Gastrocnemius medialis (tissue), 4 donors: Measurements from ENCODE around the gene TBX1. TPM values are rescaled to one million over a fixed set of nuclear protein-coding genes. Genes with fewer than 3 reads are reported as not detected.

ENCODE experiments used
- ATAC-seq, 2 donors: fragments of 150-250 bp; one replicate each; pipeline ENCODE4 v1.9.1; 2016
- DNase-seq, 2 donors: peaks; one replicate each; pipeline ENCODE4 v3.0.0-alpha.2; 2019
- H3K27ac ChIP-seq, 4 donors: fragments of 200-600 bp; sonication (generic); 1 replicate in 1 of 4; 2 replicates in 3 of 4; pipeline ENCODE4 v1.5.1; 2016 to 2018; ENCODE audit warnings: mild to moderate bottlenecking in 2 of 4, moderate library complexity in 1 of 4
- H3K27me3 ChIP-seq, 3 donors: fragments of 200-600 bp; sonication (generic) in 2 of 3; 1 replicate in 1 of 3; 2 replicates in 2 of 3; pipeline versions ENCODE4 v1.5.1 to v1.6.0; 2016 to 2019; ENCODE audit warnings: mild to moderate bottlenecking in 1 of 3, moderate library complexity in 1 of 3
- H3K36me3 ChIP-seq, 2 donors: fragments of 200-600 bp; sonication (generic) in 1 of 2; one replicate each; pipeline ENCODE4 v1.5.1; 2017 to 2018
- H3K4me1 ChIP-seq, 2 donors: fragments of 200-600 bp; sonication (generic) in 1 of 2; one replicate each; pipeline ENCODE4 v1.5.1; 2016 to 2017; ENCODE audit warnings: mild to moderate bottlenecking in 2 of 2
- H3K4me3 ChIP-seq, 4 donors: fragments of 200-600 bp; sonication (generic) in 3 of 4; 1 replicate in 1 of 4; 2 replicates in 3 of 4; pipeline ENCODE4 v1.5.1; 2016 to 2019; ENCODE audit warnings: mild to moderate bottlenecking in 2 of 4
- H3K9me3 ChIP-seq, 3 donors: fragments of 200-600 bp; sonication (generic) in 2 of 3; 1 replicate in 1 of 3; 2 replicates in 2 of 3; pipeline ENCODE4 v1.5.1; 2016 to 2019
- CTCF ChIP-seq, 5 experiments: fragments of 450-650 bp in 3 of 5; fragments of 200-600 bp in 2 of 5; sonication (generic) in 2 of 5; IDR thresholded peaks in 4 of 5; conservative IDR thresholded peaks in 1 of 5; 1 replicate in 4 of 5; 2 replicates in 1 of 5; pipeline ENCODE4 v1.5.1; 2016 to 2019; ENCODE audit warnings: antibody characterized with exemption in 5 of 5, mild to moderate bottlenecking in 3 of 5, moderate library complexity in 3 of 5
- POLR2A ChIP-seq, 2 donors: fragments of 450-650 bp; IDR thresholded peaks; one replicate each; pipeline ENCODE4 v1.6.1; 2017; ENCODE audit warnings: antibody characterized with exemption in 2 of 2, mild to moderate bottlenecking in 2 of 2, moderate library complexity in 2 of 2
- in situ Hi-C, 4 donors: fragments of 200-750 bp; cut with MboI; loops; one replicate each; pipeline versions ENCODE4 v1.15.0 to v1.8.0; 2017; ENCODE audit warnings: low sequenced_read_pairs in 4 of 4
- intact Hi-C: fragments of 100-400 bp; cut with DNase I; formaldehyde crosslinking; loops from one replicate; pipeline ENCODE4 v1.15.1; 2023; ENCODE audit warnings: low total_unique reads
- total RNA-seq, 4 donors: library from RNA; depleted of rRNA; stranded (reverse); fragments of >200 nt; gene quantifications; one replicate each; pipeline versions ENCODE4 v1.1.0 to v1.2.3, GENCODE V29; 2016

TBX1 gene
- total RNA-seq, 4 donors from 2014 or later = 27.9 to 38.9 (median 36.3) TPM

GRCh38 chr22:19793161-19793560 lies 32.6 kb downstream of the TBX1 start:
- DNase-seq (no peak), ATAC-seq (no peak)
- in situ Hi-C loops (no loop called here), intact Hi-C loops (no loop called here)
- TF ChIP-seq CTCF (IDR thresholded peaks at IDR 0.05 in 4 of 5, conservative IDR thresholded peaks at IDR 0.05 in 1 of 5) (no peak), POLR2A (IDR thresholded peaks at IDR 0.05) (no peak)
- Histone ChIP-seq H3K27ac (no peak overlapping the region), H3K4me1 (no peaks in the 10 kb centered on the region), H3K27me3 (no peaks in the 10 kb centered on the region), H3K4me3 (no peak overlapping the region), H3K36me3 (no peaks in the 10 kb centered on the region), H3K9me3 (no peaks in the 10 kb centered on the region)

GRCh38 chr22:19793661-19794310 lies 33.2 kb downstream of the TBX1 start:
- TF ChIP-seq CTCF (IDR thresholded peaks at IDR 0.05 in 4 of 5, conservative IDR thresholded peaks at IDR 0.05 in 1 of 5) = no peak
- no peak for TF ChIP-seq POLR2A (IDR thresholded peaks at IDR 0.05)
- intact Hi-C loops = no loop called here
- DNase-seq (no peak), ATAC-seq (no peak)
- H3K9me3 ChIP-seq = no peaks in the 10 kb centered on the region
- H3K27ac ChIP-seq = no peak overlapping the region
- H3K36me3 ChIP-seq = no peaks in the 10 kb centered on the region
- in situ Hi-C loops = no loop called here
- H3K4me1 ChIP-seq = peaks cover 0 to 2% of the 10 kb centered on the region in 2 donors
- no peaks in the 10 kb centered on the region for H3K27me3 ChIP-seq
- no peak overlapping the region for H3K4me3 ChIP-seq

- Histone ChIP-seq H3K27me3 (no peaks in the 10 kb centered on the region), H3K9me3 (no peaks in the 10 kb centered on the region), H3K4me3 (no peak overlapping the region), H3K36me3 (no peaks in the 10 kb centered on the region), H3K4me1 (peaks cover 11 to 17% of the 10 kb centered on the region in 2 donors), H3K27ac (no peak overlapping the region)
- in situ Hi-C loops (no loop called here), intact Hi-C loops (no loop called here)
- DNase-seq (no peak), ATAC-seq (no peak)
- TF ChIP-seq POLR2A (IDR thresholded peaks at IDR 0.05) (no peak), CTCF (IDR thresholded peaks at IDR 0.05 in 4 of 5, conservative IDR thresholded peaks at IDR 0.05 in 1 of 5) (no peak)
Measured at GRCh38 chr22:19795617-19796008, 35.0 kb downstream of the TBX1 start.

GRCh38 chr22:19796160-19796559 lies 35.6 kb downstream of the TBX1 start:
- in situ Hi-C loops (no loop called here), intact Hi-C loops (no loop called here)
- no peak for DNase-seq
- Histone ChIP-seq H3K4me1 (peaks cover 11 to 17% of the 10 kb centered on the region in 2 donors), H3K4me3 (no peak overlapping the region), H3K9me3 (no peaks in the 10 kb centered on the region), H3K36me3 (no peaks in the 10 kb centered on the region), H3K27me3 (no peaks in the 10 kb centered on the region), H3K27ac (no peak overlapping the region)
- no peak for ATAC-seq
- no peak for TF ChIP-seq CTCF (IDR thresholded peaks at IDR 0.05 in 4 of 5, conservative IDR thresholded peaks at IDR 0.05 in 1 of 5)
- no peak for TF ChIP-seq POLR2A (IDR thresholded peaks at IDR 0.05)
